ENCODE results near the gene AK3.

The AK3 gene

GRCh38 chr9:4746278-4747030, 5.5 kb upstream of the AK3 start:
- no peak for DNase-seq

- DNase-seq, result no peak
Measured at GRCh38 chr9:4743131-4743875, 2.3 kb upstream of the AK3 start.

GRCh38 chr9:4742246-4742645, 1.2 kb upstream of the AK3 start:
- no peak for DNase-seq

- no peak for DNase-seq
Measured at GRCh38 chr9:4741365-4742089, 525 bp upstream of the AK3 start.

GRCh38 chr9:4740388-4740637, 689 bp downstream of the AK3 start:
- no peak for DNase-seq

GRCh38 chr9:4739587-4740387, 1.2 kb downstream of the AK3 start:
- no peak for DNase-seq

- no peak for DNase-seq
Measured at GRCh38 chr9:4738866-4739586, 2.0 kb downstream of the AK3 start.

- DNase-seq, result no peak
Measured at GRCh38 chr9:4734150-4734549, 6.9 kb downstream of the AK3 start.

GRCh38 chr9:4732890-4733289, 8.1 kb downstream of the AK3 start:
- DNase-seq, result no peak

GRCh38 chr9:4727593-4727992, 13.4 kb downstream of the AK3 start:
- DNase-seq, result no peak

- DNase-seq, result no peak
Measured at GRCh38 chr9:4725706-4726442, 15.1 kb downstream of the AK3 start.

GRCh38 chr9:4721736-4722135, 19.3 kb downstream of the AK3 start:
- no peak for DNase-seq

GRCh38 chr9:4718911-4719310, 22.1 kb downstream of the AK3 start:
- DNase-seq, result no peak

- DNase-seq, result no peak
Measured at GRCh38 chr9:4717815-4718214, 23.2 kb downstream of the AK3 start.

- no peak for DNase-seq
Measured at GRCh38 chr9:4716163-4716562, 24.8 kb downstream of the AK3 start.

- no peak for DNase-seq
Measured at GRCh38 chr9:4714266-4715016, 26.6 kb downstream of the AK3 start.

GRCh38 chr9:4713849-4714248, 27.2 kb downstream of the AK3 start:
- DNase-seq, result no peak

GRCh38 chr9:4709380-4709779, 31.6 kb downstream of the AK3 start:
- no peak for DNase-seq

GRCh38 chr9:4706971-4707622, 33.9 kb downstream of the AK3 start:
- DNase-seq, result no peak

GRCh38 chr9:4706021-4706420, 35.0 kb downstream of the AK3 start:
- no peak for DNase-seq

- no peak for DNase-seq
Measured at GRCh38 chr9:4704129-4704528, 36.9 kb downstream of the AK3 start.

Data from NCI-H2081 treated with DMSO at 0.1 percent for 48 hours (cell line).